GM23248 (cell line): Measurements from ENCODE around the gene ALK.

Experiments
- EZH2 ChIP-seq: fragments of 200-600 bp; sonication (generic); IDR thresholded peaks from 2 replicates; pipeline ENCODE4 v1.6.1; 2018; ENCODE audit warnings: antibody characterized with exemption, mild to moderate bottlenecking; ENCODE audit not compliant: insufficient read depth, poor library complexity, severe bottlenecking
- EZH2phosphoT487 ChIP-seq: fragments of 200-600 bp; sonication (generic); IDR thresholded peaks from 2 replicates; pipeline ENCODE4 v1.6.1; 2018; ENCODE audit warnings: antibody characterized with exemption, moderate library complexity, mild to moderate bottlenecking, low read depth; ENCODE audit not compliant: insufficient read depth

- TF ChIP-seq EZH2phosphoT487 (no peak), EZH2 (no peak)
Observed at GRCh38 chr2:29627279-29627711, 294.1 kb downstream of the ALK start.
